IMR-90 (cell line): ENCODE measurements around the gene MASP2. TPM values are rescaled to one million over a fixed set of nuclear protein-coding genes. Genes with fewer than 3 reads are reported as not detected.

Source experiments
- ATAC-seq: fragments of 200-7000 bp; cut with Tn5 transposase; 2 replicates; pipeline ENCODE4 v1.9.1; 2020; ENCODE audit warnings: low read depth, mild to moderate bottlenecking, moderate library complexity
- BruUV-seq: library from RNA; stranded (reverse); fragments of 400-500 nt; replicated peaks from 2 replicates; lab custom pipeline; 2021; lab: Mats Ljungman, UMichigan
- CTCF ChIA-PET: fragments of 300-600 bp; formaldehyde crosslinking; extraction: SDS; loops from one replicate; lab custom pipeline; 2021; ENCODE audit warnings: antibody characterized with exemption; lab: Yijun Ruan, JAX
- POLR2A ChIA-PET: fragments of 300-600 bp; sonication (Branson Sonifier 250); formaldehyde crosslinking; loops from one replicate; lab custom pipeline; 2022; ENCODE audit warnings: antibody characterized with exemption; ENCODE audit not compliant: unreplicated experiment; lab: Charles Lee
- DNase-seq: peaks from one replicate; pipeline ENCODE4 v3.0.0; 2013
- H2AFZ ChIP-seq: replicated peaks from 2 replicates; pipeline ENCODE3; 2013; ENCODE audit warnings: low read length, mild to moderate bottlenecking; ENCODE audit not compliant: poor library complexity
- H2AK5ac ChIP-seq: 2 replicates; pipeline ENCODE4 v1.6.1; 2013; ENCODE audit warnings: low read depth, low read length, inconsistent platforms
- H2AK9ac ChIP-seq: replicated peaks from 2 replicates; pipeline ENCODE3; 2013; ENCODE audit warnings: mild to moderate bottlenecking, low read depth, low read length, moderate library complexity; ENCODE audit not compliant: poor library complexity
- H2BK120ac ChIP-seq: 2 replicates; pipeline ENCODE4 v1.6.1; 2013; ENCODE audit warnings: low read depth, low read length, inconsistent platforms
- H2BK15ac ChIP-seq: 3 replicates; pipeline ENCODE4 v1.6.1; 2013; ENCODE audit warnings: low read depth, low read length, inconsistent platforms
- H2BK20ac ChIP-seq: 2 replicates; pipeline ENCODE4 v1.6.1; 2013; ENCODE audit warnings: low read depth, mild to moderate bottlenecking, inconsistent platforms, low read length, moderate library complexity
- H2BK5ac ChIP-seq: 2 replicates; pipeline ENCODE4 v1.6.1; 2013; ENCODE audit warnings: mild to moderate bottlenecking, low read depth, low read length, inconsistent platforms; ENCODE audit not compliant: poor library complexity, severe bottlenecking
- H3K14ac ChIP-seq: replicated peaks from 2 replicates; pipeline ENCODE4 v1.6.1; 2013; ENCODE audit warnings: low read depth, low read length, inconsistent platforms
- H3K18ac ChIP-seq: 2 replicates; pipeline ENCODE4 v1.6.1; 2013; ENCODE audit warnings: low read depth, low read length, control low read depth
- H3K23ac ChIP-seq: 2 replicates; pipeline ENCODE4 v1.6.1; 2013; ENCODE audit warnings: low read depth, low read length, inconsistent platforms
- H3K27ac ChIP-seq: 2 replicates; pipeline ENCODE4 v1.5.1; 2013; ENCODE audit warnings: mild to moderate bottlenecking, control low read depth, low read length; ENCODE audit not compliant: insufficient read depth
- H3K27me3 ChIP-seq: 2 replicates; pipeline ENCODE4 v1.6.1; 2013; ENCODE audit warnings: low read length; ENCODE audit not compliant: control insufficient read depth, insufficient read depth
- H3K36me3 ChIP-seq: 2 replicates; pipeline ENCODE4 v1.6.1; 2013; ENCODE audit warnings: low read length, mixed read lengths; ENCODE audit not compliant: control insufficient read depth, insufficient read depth
- H3K4ac ChIP-seq: 2 replicates; pipeline ENCODE4 v1.6.1; 2013; ENCODE audit warnings: low read depth, low read length, inconsistent platforms
- H3K4me1 ChIP-seq: 2 replicates; pipeline ENCODE4 v1.6.1; 2013; ENCODE audit warnings: low read length, mixed read lengths; ENCODE audit not compliant: control insufficient read depth, insufficient read depth
- H3K4me2 ChIP-seq: 2 replicates; pipeline ENCODE4 v1.6.1; 2013; ENCODE audit warnings: low read depth, mild to moderate bottlenecking, control low read depth, low read length, moderate library complexity
- H3K4me3 ChIP-seq: 2 replicates; pipeline ENCODE4 v1.5.1; 2013; ENCODE audit warnings: low read depth, mild to moderate bottlenecking, control low read depth, low read length, moderate library complexity; ENCODE audit not compliant: insufficient read depth
- H3K56ac ChIP-seq: 2 replicates; pipeline ENCODE4 v1.6.1; 2013; ENCODE audit warnings: low read length, inconsistent platforms; ENCODE audit not compliant: insufficient read depth; ENCODE audit errors: extremely low read depth
- H3K79me1 ChIP-seq, 2 experiments: 2 replicates each; pipeline ENCODE4 v1.6.1; 2013; ENCODE audit warnings: low read length in 2 of 2, inconsistent platforms in 1 of 2, low read depth in 1 of 2
- H3K9ac ChIP-seq: 2 replicates; pipeline ENCODE4 v1.6.1; 2013; ENCODE audit warnings: low read depth, low read length, control low read depth
- H3K9me1 ChIP-seq: 2 replicates; pipeline ENCODE4 v1.6.1; 2013; ENCODE audit warnings: low read length, inconsistent platforms; ENCODE audit not compliant: insufficient read depth
- H3K9me3 ChIP-seq: 2 replicates; pipeline ENCODE4 v1.6.1; 2013; ENCODE audit warnings: low read length; ENCODE audit not compliant: control insufficient read depth, insufficient read depth
- H4K20me1 ChIP-seq: 2 replicates; pipeline ENCODE4 v1.6.1; 2013; ENCODE audit warnings: low read length, inconsistent platforms; ENCODE audit not compliant: insufficient read depth
- H4K5ac ChIP-seq: 2 replicates; pipeline ENCODE4 v1.6.1; 2013; ENCODE audit warnings: mild to moderate bottlenecking, low read depth, low read length, control low read depth
- H4K8ac ChIP-seq, 2 experiments: 2 replicates each; pipeline ENCODE4 v1.6.1; 2013; ENCODE audit warnings: low read depth in 2 of 2, low read length in 2 of 2, control low read depth in 1 of 2, inconsistent platforms in 1 of 2
- H4K91ac ChIP-seq: 2 replicates; pipeline ENCODE4 v1.6.1; 2013; ENCODE audit warnings: low read depth, low read length, inconsistent platforms; ENCODE audit not compliant: insufficient read depth
- BHLHE40 ChIP-seq: fragments of 150-350 bp; IDR thresholded peaks from 2 replicates; pipeline ENCODE4 v1.6.1; 2016; ENCODE audit warnings: mild to moderate bottlenecking, low read depth, low read length
- CHD1 ChIP-seq: IDR thresholded peaks from 2 replicates; pipeline ENCODE4 v1.6.1; 2012; ENCODE audit warnings: low read depth, low read length, improper control_type of control experiment
- ELK1 ChIP-seq: fragments of 150-350 bp; IDR thresholded peaks from 2 replicates; pipeline ENCODE4 v1.6.1; 2016; ENCODE audit warnings: low read depth, mild to moderate bottlenecking, low read length, moderate library complexity, borderline replicate concordance
- FOS ChIP-seq: fragments of 150-350 bp; IDR thresholded peaks from 2 replicates; pipeline ENCODE4 v1.6.1; 2016; ENCODE audit warnings: low read depth, low read length
- MAZ ChIP-seq: IDR thresholded peaks from 2 replicates; pipeline ENCODE4 v1.6.1; 2012; ENCODE audit warnings: low read depth, mild to moderate bottlenecking, low read length, improper control_type of control experiment, moderate library complexity, borderline replicate concordance
- MXI1 ChIP-seq: IDR thresholded peaks from 2 replicates; pipeline ENCODE4 v1.6.1; 2012; ENCODE audit warnings: low read depth, mild to moderate bottlenecking, low read length, moderate library complexity, borderline replicate concordance
- NFE2L2 ChIP-seq: fragments of 150-350 bp; IDR thresholded peaks from 2 replicates; pipeline ENCODE4 v1.6.1; 2016; ENCODE audit warnings: low read depth, mild to moderate bottlenecking, low read length
- POLR2A ChIP-seq: IDR thresholded peaks from 2 replicates; pipeline ENCODE4 v1.6.1; 2012; ENCODE audit warnings: mild to moderate bottlenecking, low read depth, low read length
- RAD21 ChIP-seq: IDR thresholded peaks from 2 replicates; pipeline ENCODE4 v1.6.1; 2012; ENCODE audit warnings: low read length, improper control_type of control experiment
- RCOR1 ChIP-seq: IDR thresholded peaks from 2 replicates; pipeline ENCODE4 v1.6.1; 2012; ENCODE audit warnings: mild to moderate bottlenecking, low read length, improper control_type of control experiment; ENCODE audit not compliant: insufficient replicate concordance
- RFX5 ChIP-seq: IDR thresholded peaks from 2 replicates; pipeline ENCODE4 v1.8.0; 2012; ENCODE audit warnings: low read depth, mild to moderate bottlenecking, low read length, moderate library complexity
- SMC3 ChIP-seq: fragments of 150-350 bp; IDR thresholded peaks from 2 replicates; pipeline ENCODE4 v1.6.1; 2016; ENCODE audit warnings: low read depth, mild to moderate bottlenecking, antibody characterized with exemption, low read length, moderate library complexity
- WGBS, 2 experiments: methylation state at CpG; one replicate each; pipeline versions ENCODE4 v1.1.5 to v1.1.7; 2013; ENCODE audit warnings: missing lambda C conversion rate in 2 of 2; ENCODE audit not compliant: insufficient read length in 1 of 2; ENCODE audit errors: extremely low coverage in 2 of 2; 5-methylcytosine and 5-hydroxymethylcytosine counted together
- dilution Hi-C: fragments of 300-500 bp; cut with HindIII; formaldehyde crosslinking; loops from one replicate; pipeline ENCODE4 v1.14.3; 2018; ENCODE audit warnings: low sequenced_read_pairs; ENCODE audit not compliant: unreplicated experiment
- in situ Hi-C: fragments of 300-500 bp; cut with MboI; formaldehyde crosslinking; loops from 3 replicates; pipeline ENCODE4 v1.14.3; 2019; ENCODE audit warnings: low sequenced_read_pairs, inconsistent platforms, mixed read lengths
- intact Hi-C: fragments of 100-400 bp; cut with micrococcal nuclease; formaldehyde crosslinking; loops from 2 replicates; pipeline ENCODE4 v1.10.0; 2022
- polyA plus RNA-seq, 3 experiments: library from polyadenylated mRNA; depleted of rRNA; stranded (reverse); fragments of >200 nt; gene quantifications; 2 replicates each; pipeline ENCODE4 v1.2.3, GENCODE V29; 2012; ENCODE audit warnings: low replicate concordance in 1 of 3
- total RNA-seq: library from RNA; depleted of rRNA; stranded (reverse); fragments of >200 nt; gene quantifications from 2 replicates; pipeline ENCODE4 v1.2.3, GENCODE V29; 2012

MASP2 gene
- total and polyA plus RNA-seq, 2 of the 4 experiments (the other 2 are of a cell fraction) = 0.03 TPM; not detected in 1

- H4K20me1 ChIP-seq = no peaks in the 10 kb centered on the region
- no peaks in the 10 kb centered on the region for H3K9me3 ChIP-seq
- ChIA-PET CTCF (no interaction called here), POLR2A (no interaction called here)
- no peak overlapping the region for H2BK5ac ChIP-seq
- peaks cover 1% of the 10 kb centered on the region; the same call in 1 of the 2 replicates for H3K4me1 ChIP-seq
- no peak overlapping the region for H2AFZ ChIP-seq
- in situ Hi-C loops = no loop called here
- H3K9ac ChIP-seq = no peak overlapping the region
- no peak overlapping the region for H2BK20ac ChIP-seq
- no peaks in the 10 kb centered on the region for H3K79me1 ChIP-seq
- no peak overlapping the region for H2AK9ac ChIP-seq
- H3K4ac ChIP-seq = no peak overlapping the region
- 20% methylated on average over 1 of the region's 13 CpGs; no CpG with 5 or more reads in 1 of the 2 experiments for WGBS, 2 experiments
- no peak for ATAC-seq
- H3K14ac ChIP-seq = no peak overlapping the region
- H3K23ac ChIP-seq = no peak overlapping the region
- no peak overlapping the region for H2BK15ac ChIP-seq
- H3K18ac ChIP-seq = no peak overlapping the region
- H4K5ac ChIP-seq = no peak overlapping the region
- peaks cover 12% of the 10 kb centered on the region for H3K27me3 ChIP-seq
- no peak overlapping the region for H3K56ac ChIP-seq
- H2AK5ac ChIP-seq = no peak overlapping the region
- H4K8ac ChIP-seq = no peak overlapping the region
- no peak for DNase-seq
- no peak overlapping the region for H4K91ac ChIP-seq
- dilution Hi-C loops = no loop called here
- H3K4me2 ChIP-seq = no peak overlapping the region
- no peaks in the 10 kb centered on the region for H3K9me1 ChIP-seq
- H2BK120ac ChIP-seq = no peak overlapping the region
- intact Hi-C loops = no loop called here
- no peaks in the 10 kb centered on the region for H3K36me3 ChIP-seq
- TF ChIP-seq SMC3 = no peak
- TF ChIP-seq MXI1 = no peak
- TF ChIP-seq RFX5 = no peak
- TF ChIP-seq CHD1 = no peak
- no peak for TF ChIP-seq NFE2L2
- TF ChIP-seq POLR2A = no peak
- TF ChIP-seq RCOR1 = no peak
- no peak for TF ChIP-seq RAD21
- TF ChIP-seq MAZ = no peak
- TF ChIP-seq BHLHE40 = no peak
- TF ChIP-seq ELK1 = no peak
- no peak for TF ChIP-seq FOS
- no TSS peak for BruUV-seq
- H3K4me3 ChIP-seq = no peak overlapping the region
- H3K27ac ChIP-seq = no peak overlapping the region
Observed at GRCh38 chr1:10979483-10979920, 67.5 kb downstream of the MASP2 start.
